Anterior cingulate cortex (tissue), 58 donors: Measurements from ENCODE around the gene LRFN2.

Source experiments
- DNase-seq, 58 donors: peaks; one replicate each; lab custom pipeline; 2025; lab: John Stamatoyannopoulos, UW

LRFN2 gene

DNA sequence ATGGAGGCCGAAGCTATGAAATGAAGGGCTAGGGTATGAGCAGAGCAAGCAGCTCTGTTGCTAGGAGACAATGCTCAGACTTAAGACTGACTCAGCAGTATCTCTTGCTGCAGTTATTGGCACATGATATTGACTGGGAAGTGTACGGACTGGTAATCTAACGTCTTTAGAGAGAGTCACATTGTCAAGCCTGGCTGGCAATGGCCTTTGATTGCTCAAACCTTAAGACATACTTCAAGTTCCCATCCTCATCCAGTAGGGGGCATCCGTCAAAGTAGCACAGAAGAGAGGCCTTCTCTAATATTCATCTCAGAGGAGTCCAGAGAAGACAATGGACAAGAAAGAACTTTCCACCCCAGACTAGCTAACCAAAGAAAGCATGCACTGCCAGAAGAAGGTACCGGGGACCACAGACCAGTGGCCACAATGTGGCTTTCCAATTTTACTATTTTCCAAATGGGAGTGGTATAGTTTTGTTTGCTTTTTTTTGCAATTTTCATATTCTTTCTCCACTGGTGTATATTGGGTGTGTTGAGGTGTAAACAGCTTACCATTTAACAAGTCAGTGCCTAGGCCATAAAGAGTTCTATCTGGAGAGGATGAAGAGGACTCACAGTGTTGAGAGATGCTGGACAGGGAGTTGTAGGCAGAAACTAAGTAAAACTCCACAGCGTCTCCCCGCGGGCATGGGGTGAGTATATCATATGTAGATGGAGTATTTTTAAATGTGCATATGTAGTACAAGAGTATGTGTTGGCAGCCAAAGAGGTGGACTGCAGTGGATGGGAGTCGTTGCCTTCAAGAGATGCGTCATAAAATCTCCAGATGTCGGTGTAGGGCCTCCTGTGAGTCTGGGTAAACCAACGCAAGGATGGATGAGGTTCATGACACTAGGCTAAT lies 36.7 kb downstream of the LRFN2 start:
- DNase-seq = no peak

DNA sequence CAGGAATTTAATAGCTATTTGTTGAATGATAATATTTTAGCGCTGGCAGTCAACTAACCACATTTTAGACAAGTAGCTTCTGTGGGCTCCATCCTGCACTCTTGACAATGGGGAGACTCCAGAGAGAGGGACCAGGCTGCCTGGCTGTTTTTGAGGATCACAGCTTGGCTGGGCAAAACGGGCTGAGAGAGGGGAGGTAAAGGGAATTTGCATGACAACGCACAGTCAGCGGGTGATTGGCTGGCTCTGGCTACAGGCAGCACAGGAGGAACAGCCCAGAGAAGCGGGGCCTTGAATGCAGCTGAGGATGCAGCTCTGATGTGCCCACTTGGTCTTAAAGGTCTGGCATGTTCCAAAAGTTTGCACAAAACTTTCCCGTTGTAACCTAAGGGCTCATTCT lies 41.2 kb downstream of the LRFN2 start:
- DNase-seq = peak in 4 of 58 donors; percentile 11 to 25 (median 16)

DNA sequence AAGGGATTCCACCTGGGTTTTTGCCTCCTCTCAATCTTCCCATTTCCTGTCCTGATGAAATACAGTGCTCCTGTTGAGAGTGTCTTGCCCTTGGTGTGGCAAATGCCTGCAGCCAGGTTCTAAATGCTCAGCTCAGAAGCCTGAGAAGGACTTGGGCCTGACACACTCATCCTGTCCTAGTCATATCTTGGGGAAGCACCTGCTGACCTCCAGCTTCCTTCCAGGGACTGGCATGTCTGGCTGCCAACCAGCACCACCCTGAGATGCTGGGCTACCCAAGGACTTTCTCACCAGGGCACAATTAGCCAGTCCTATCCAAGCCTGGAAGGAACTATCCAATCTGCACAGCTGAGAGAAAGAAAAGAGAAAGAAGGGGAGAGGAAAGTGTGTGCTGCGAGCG lies 43.4 kb downstream of the LRFN2 start:
- no peak for DNase-seq

DNA sequence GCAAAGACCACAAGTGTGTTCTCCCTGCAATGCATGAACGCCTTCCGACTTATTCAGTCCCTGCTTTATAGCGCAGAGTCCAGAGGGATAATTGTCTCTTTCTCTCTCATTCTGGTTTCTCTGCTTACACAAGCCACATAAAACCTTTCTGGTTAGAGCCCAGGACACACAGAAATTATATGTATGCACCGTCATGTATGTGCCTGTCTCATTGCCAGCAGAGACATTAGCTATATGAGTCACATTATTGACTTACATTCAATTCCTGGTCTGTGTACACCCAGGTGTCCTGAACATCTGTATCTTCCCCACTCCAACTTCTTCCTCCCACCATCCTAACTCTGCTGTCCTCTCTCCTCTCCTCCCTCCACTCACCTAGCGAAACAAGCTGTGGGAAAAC lies 44.0 kb downstream of the LRFN2 start:
- DNase-seq = no peak

DNA sequence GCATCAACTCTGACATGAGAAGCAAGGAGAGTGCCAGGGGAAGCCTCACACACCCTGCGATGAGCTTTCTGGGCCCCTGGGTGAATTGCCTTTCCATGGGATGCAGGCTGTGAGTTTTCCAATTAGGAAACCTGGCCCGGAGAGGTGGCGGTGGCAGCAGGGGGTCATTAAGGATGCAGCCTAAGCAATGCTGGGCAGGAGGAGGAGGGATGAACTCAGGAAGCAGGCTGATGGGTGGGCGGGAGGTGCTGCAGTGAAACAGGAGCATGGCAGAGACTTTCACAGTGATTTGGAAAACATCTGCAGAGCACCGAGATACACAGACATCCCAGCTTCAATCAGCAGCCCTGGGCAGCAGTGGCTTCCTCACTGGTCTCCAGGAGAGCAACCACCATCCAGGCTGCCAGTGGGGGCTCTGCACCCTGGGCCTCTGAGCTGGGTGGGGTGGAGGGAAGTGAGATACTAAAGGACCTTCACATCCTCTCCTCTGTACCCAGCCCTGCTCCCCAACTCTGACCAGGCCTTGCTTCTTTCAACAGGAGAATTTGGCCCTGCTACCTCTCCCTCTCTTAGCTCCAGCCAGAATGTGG lies 44.9 kb downstream of the LRFN2 start:
- no peak for DNase-seq

DNA sequence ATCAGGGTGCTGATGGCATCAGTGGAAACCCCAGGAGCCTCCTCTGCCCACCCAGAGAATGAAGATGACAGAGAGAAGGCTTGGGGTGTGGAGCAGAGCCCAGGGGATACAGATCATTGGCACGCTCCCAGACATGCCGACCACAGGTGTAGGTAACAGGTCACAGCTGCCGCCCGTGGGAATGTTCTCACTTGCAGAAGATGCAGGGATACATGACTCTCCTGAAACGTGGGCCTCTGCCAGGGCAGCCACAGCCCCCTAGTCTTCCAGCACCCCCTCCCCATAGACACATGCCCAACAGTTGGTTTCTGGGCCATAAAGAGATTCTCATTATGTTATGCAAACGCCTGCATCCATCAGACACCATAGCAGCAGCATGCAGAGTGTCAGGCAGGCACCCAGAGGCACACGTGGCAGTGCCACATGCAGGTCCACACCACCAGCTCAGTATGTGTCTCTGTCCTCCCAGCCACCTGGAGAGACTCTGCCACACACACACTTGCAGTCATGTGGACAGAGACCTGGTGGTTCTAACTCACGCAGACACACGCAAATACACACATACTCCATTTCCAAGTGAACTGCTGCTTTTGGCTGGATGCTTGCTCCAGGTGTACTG lies 45.5 kb downstream of the LRFN2 start:
- DNase-seq = peak in 8 of 58 donors; percentile 6 to 51 (median 25)

DNA sequence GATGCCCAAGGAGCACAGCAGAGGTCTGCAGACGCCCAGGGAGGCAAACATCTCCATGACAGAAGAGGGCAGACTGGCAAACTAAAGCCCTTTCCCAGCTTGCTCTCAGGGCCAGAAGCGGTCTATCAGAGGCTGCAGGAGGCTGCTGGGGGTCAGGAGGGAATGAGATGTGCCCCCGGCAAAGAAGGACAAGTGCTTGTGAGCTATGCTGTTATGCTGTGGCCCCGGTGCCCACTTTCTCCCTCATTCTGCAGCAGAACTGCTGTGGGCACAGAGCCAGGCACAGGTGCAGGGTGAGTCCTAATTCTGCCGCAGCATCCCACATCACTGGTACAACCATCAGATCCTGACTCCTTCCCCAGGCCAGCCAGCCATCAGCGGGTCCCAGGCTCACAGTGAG lies 46.4 kb downstream of the LRFN2 start:
- DNase-seq = no peak

DNA sequence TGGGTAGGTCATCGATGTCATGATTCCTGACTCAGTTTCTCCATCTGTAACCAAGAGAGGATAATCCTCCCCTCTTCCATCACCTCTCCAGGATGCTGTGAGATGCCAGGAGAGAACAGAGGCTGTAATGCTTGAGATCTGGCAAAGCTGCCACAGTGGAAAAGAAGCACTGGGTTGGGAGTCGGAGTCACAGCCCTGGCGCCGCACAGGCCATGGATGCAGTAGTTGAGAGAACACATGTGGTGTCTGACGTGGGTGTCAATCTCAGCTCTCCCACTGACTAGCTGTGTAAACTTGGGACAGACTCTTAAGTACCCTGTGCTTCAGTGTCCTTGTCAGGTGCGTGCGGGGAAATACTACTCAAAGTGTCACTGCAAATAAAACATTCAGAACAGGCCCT lies 47.3 kb downstream of the LRFN2 start:
- DNase-seq = no peak

DNA sequence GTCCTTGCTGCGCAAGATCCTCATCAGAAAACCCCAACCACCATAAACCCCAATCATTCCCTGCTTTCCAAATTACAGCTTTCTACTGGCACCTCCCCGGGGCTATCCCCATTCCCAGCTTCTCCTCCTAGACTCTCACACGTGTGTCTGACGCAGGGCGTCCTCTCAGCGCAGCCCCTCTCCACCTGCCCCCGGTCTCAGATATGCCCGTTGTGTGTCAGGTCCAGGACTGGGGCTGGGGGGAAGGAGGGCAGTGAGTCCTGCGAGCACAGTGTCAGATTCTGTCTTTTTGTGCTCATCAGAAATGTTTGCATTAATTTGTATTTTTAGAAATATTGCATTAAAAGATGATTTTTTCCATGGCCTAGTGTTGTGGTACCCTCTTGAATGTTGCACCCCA lies 48.6 kb downstream of the LRFN2 start:
- DNase-seq = no peak

DNA sequence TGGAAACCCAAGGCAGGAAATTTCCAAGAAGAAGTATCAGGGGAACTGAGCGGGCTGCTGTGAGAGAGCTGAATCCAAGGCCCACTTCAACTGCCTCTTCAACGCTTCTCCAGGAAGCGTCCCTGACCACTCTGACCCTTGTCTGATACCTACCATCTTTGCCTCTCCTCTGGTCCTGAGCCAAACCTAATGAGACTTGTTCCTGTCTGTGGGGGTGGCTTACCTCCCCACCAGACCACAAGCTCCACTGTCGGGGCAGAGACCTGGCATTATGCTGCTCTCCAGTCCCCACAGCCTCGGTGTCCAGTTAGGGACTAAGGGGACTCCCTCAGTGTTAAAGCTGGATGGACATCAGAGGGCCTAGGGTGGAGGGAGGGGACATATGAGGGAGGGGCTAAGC lies 49.7 kb downstream of the LRFN2 start:
- no peak for DNase-seq

DNA sequence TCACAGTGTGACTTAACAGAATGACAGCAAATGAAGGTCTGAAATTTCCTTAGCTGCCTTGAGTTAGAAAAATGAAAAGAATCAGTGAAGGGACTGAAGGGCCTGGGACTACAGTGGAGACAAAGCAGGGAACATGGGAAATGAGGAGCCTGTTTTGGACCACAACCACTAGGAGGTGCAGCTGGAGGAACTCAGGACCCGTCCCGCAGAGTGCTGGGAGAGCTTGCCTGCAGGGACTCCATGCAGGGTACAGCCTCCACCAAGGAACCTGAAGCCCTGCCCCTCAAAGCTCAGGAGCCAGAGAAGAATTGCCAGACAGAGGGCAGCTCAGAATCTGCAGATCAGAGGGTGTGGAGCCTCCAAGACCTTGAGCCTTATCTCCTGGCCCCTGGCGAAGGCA lies 50.7 kb downstream of the LRFN2 start:
- no peak for DNase-seq

DNA sequence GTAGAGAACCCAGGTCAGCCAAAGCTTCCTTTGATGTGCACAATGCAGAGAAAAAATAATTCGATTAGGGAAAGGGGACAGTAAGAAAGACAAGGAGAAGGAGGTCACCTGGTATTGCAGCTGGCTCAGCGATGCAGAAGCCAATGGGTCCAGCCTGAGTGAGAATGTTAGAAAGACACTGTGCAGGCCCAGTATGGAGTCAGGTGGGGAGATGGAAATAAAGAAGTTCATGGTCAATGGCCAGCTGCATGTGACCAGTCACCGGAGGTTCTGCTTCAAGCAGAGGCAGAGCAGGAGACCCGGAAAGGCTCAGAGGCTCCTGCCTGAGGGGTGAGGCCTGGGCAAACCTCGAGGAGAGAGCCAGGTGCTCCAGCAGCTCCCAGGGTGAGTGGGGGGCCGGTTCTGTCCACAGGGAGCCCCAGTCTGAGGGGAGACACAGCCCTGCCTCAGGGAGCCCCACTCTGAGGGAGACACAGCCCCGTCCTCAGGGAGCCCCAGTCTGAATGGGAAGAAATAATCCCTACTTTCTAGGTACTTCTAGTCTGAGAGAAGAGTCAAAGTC lies 51.3 kb downstream of the LRFN2 start:
- no peak for DNase-seq

DNA sequence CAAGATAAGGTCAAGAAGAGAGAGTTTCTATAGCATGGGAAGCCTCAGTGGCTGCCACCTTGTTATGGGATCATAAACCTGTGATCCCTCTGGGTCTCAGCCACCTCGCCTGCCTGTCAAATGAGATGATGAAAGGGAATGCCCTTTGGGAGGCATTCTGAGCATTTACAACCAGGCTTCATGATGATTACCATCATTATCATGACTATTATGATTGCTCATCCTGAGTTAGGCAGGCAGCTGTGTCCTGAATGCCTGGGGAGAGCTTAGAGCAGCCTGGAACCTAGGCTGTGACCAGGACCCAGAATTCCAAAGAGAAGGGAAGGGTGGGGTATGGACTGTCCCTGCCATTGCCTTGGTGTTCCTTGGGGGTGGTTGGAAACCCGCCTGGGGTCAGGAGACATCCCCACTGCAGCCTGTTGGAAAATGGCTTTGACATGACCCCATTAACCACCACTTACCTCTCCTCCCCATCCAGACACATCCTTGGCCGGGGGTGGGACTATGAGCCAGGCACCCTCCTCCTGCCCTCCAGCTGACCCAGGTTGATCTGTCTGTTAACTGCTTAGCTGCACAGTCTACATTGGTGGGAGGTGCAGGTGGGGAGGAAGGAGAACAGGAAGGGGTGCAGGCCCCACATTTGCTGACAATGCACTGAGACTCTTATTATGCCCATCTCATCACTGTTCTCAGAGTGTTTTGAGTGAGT lies 51.9 kb downstream of the LRFN2 start:
- DNase-seq = no peak

DNA sequence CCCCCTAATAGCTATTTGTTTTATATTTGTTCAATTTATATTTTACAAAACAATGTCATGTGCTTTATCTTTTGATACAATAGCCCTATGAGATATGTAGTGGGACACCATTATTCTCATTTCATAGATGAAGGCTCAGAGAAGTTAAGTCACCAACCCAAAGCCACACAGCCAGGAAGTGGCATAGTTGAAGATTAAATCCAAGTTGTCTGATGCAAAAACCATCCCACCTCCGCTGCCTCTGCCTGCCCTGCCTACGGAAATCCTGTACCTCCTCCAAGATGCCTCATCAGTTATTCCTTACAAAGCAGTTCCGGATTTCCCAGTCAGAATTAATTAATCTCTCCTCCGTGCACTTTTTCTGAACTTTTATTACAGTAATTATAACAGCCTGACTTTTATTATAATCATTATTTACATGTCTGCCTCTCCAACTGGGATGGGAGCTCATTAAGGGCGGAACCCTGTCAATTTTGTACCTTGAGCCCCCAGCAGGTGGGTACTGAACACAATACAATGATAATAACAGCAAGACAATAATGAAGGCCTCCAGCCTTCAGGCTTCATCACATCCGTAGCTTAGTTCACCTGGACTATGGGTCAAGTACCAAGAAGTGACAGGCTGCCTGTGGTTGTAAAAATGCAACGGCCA lies 54.7 kb downstream of the LRFN2 start:
- DNase-seq = peak in 1 of 58 donors; percentile 6

DNA sequence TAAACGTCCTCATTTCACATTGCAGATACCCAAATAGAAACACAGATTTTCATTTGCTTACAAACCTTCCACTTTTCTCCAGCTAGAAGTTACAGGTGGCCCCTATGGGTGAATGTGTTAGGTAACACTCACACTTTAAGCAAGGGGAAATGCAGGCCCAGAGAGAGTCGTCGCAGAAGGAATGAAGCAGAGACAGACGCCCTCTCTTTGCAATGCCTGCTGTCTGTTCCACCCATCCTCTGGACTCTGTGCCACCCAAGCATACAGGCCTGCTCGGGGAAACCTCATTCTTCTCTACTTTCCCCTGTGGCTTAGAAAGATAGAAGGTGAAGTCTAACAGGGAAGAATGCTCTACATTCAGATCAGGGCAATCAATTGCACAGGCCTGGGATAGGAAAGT lies 57.2 kb downstream of the LRFN2 start:
- no peak for DNase-seq

DNA sequence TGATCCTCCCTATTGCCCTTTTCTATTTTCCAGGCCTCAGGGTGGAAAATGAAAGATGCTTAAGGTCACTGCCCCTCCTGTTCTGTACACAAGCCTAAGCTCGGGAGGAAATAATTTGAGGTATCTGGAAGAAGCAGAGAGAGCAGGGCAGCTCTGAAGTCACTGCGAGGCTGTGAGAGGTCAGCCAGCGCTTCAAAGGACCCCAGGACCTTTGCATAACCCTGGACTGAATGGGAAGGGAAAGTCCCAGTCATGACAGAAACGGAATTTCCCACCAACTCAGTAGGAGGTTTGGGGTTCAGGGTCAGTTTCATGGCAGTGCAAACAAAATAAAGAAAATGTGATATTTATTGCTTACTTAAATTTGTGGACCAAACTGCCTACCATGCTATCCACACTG lies 58.1 kb downstream of the LRFN2 start:
- DNase-seq = no peak

DNA sequence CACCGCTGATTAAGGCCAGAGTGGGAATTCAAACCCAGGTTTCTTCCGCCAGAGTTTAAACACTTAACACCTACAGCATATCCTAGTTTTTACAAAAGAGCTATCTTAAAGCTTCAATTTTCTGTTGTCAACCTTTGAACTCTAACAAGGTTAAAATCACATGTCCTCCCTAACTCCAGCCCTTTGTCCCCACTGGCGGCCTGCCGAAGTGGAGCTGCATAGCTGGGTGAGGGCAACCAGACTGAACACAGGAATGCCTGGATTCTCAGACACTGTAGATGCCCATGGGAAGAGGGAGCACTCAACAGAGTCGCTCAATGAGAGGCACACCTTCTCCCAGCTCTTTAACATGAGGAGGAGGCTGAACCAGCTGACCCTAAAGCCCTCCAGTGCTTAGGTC lies 59.1 kb downstream of the LRFN2 start:
- DNase-seq = no peak

DNA sequence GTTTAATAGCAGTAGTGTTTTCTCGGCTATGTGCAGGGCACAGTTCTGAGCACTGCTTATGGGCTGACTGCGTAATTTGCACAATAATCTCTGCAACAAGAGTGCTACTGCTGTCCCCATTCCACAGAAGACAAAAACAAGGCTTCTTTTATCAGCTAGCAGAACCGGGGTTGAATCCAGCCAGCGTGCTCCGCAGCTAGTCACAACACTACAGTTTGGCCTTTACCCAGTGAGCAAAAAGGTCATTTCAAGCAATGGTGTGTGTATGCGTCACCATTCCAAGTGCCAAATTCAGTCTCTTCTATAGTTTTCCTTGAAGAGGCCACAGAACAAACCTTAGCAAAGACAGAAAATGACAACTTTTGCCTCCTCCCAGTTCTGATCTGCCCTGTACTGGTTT lies 61.1 kb downstream of the LRFN2 start:
- no peak for DNase-seq

DNA sequence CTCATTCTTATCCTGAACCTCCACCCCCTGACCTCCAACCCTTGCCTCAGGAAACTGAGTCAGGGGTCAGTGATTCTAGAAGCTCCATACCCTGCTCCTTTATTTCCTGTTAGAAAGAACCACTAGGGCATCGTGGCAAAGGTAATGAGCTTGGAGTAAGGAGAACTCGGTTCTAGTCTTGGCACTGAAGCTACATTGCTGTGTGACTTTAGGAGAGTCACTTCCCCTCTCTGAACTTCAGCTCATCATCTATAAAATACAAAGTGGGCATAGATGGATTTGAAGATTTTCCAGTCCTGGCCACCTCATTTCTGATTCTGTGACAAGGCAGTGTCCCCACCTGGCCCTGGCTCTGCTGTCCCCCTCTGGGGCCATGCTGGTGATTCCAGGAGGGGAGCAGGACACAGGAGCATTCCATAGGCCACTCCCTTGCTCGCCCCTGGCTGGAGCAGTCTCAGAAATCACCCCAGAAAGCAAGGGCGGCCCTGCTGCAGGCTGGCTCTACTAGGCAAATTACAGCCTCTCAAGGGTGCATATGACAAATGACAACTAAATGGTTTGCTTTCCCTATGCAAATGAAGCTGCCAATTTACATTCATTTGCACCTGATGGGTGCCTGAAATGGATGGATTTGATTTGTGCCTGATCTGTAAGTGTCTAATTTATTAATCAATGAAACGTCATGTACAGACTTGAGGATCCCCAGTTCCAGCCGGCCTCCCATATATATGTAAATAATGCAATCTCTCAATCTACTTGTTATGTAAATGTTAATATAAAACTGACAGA lies 62.2 kb downstream of the LRFN2 start:
- DNase-seq = no peak
